GM04503 (cell line): ENCODE data around the gene CD4.
"Not testable (repeated sequence)": the region's sequence is repeated elsewhere in the genome, so short reads cannot be mapped to it uniquely, and the experiment has no call there.

Experiments
- DNase-seq: peaks from one replicate; pipeline ENCODE4 v3.0.0-alpha.2; 2012; ENCODE audit warnings: low read depth

The CD4 gene

GRCh38 chr12:6868211-6869048, 79.1 kb downstream of the CD4 start:
- no peak for DNase-seq

GRCh38 chr12:6869049-6870021, 80.0 kb downstream of the CD4 start:
- no peak for DNase-seq

GRCh38 chr12:6870304-6870703, 81.0 kb downstream of the CD4 start:
- DNase-seq: not testable (repeated sequence)
